Suppressor macrophage treated with lipopolysaccharide for 1 hour (primary cell): ENCODE measurements around the gene GOLGA8S.
"Not testable (repeated sequence)": the region's sequence is repeated elsewhere in the genome, so short reads cannot be mapped to it uniquely, and the experiment has no call there.

ENCODE experiments used
- DNase-seq, 3 donors: peaks; one replicate each; pipeline ENCODE4 v3.0.0-alpha.2; 2020 to 2022

GOLGA8S gene

GRCh38 chr15:23398357-23398756, 43.8 kb downstream of the GOLGA8S start:
- DNase-seq, result not testable (repeated sequence)

- not testable (repeated sequence) for DNase-seq
Observed at GRCh38 chr15:23399207-23399606, 44.7 kb downstream of the GOLGA8S start.

- DNase-seq, result no peak
Observed at GRCh38 chr15:23401627-23402026, 47.1 kb downstream of the GOLGA8S start.

- no peak for DNase-seq
Observed at GRCh38 chr15:23402140-23402539, 47.6 kb downstream of the GOLGA8S start.

GRCh38 chr15:23402544-23402943, 48.0 kb downstream of the GOLGA8S start:
- DNase-seq, result no peak

- no peak for DNase-seq
Observed at GRCh38 chr15:23403550-23403949, 49.0 kb downstream of the GOLGA8S start.

- no peak for DNase-seq
Observed at GRCh38 chr15:23411841-23412240, 57.3 kb downstream of the GOLGA8S start.

GRCh38 chr15:23412881-23413600, 58.5 kb downstream of the GOLGA8S start:
- DNase-seq, result not testable (repeated sequence)
